ENCODE measurements around the gene NNMT.

DNA sequence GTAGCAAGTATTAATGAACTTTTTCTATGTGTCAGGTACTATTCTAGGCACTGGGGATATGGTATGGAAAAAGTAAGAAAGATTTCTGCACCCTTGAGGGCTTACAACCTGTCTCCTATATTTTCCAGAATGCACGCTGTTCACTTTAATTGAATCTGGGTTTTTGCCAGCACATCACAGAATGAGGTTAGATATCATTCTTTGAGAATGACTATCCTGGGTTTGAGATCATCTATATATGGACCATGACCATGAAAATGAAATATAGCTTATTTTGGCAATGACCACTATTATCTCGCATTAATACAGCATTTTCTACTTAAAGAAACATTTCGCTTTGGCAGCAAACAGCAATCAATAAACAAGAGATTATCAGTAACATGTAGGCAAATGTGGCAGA, 57.2 kb downstream of the NNMT start:
- TF ChIP-seq, protein P1, sequence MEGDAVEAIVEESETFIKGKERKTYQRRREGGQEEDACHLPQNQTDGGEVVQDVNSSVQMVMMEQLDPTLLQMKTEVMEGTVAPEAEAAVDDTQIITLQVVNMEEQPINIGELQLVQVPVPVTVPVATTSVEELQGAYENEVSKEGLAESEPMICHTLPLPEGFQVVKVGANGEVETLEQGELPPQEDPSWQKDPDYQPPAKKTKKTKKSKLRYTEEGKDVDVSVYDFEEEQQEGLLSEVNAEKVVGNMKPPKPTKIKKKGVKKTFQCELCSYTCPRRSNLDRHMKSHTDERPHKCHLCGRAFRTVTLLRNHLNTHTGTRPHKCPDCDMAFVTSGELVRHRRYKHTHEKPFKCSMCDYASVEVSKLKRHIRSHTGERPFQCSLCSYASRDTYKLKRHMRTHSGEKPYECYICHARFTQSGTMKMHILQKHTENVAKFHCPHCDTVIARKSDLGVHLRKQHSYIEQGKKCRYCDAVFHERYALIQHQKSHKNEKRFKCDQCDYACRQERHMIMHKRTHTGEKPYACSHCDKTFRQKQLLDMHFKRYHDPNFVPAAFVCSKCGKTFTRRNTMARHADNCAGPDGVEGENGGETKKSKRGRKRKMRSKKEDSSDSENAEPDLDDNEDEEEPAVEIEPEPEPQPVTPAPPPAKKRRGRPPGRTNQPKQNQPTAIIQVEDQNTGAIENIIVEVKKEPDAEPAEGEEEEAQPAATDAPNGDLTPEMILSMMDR (IDR thresholded peaks at IDR 0.05; ENCODE audit: poor library complexity) = no peak
- TF ChIP-seq EZH2phosphoT487 (IDR thresholded peaks at IDR 0.05; ENCODE audit: low read depth, severe bottlenecking, unreplicated experiment) (no peak), EZH2 (IDR thresholded peaks at IDR 0.05; ENCODE audit: borderline replicate concordance) (no peak)

All from hepatocyte (in vitro differentiated cells).